Measurements from ENCODE around the gene SCAND1. TPM values are rescaled to one million over a fixed set of nuclear protein-coding genes. Genes with fewer than 3 reads are reported as not detected.

SCAND1 gene
- total and polyA plus RNA-seq, 9 of the 15 experiments (the other 6 are each of a cell fraction or from before 2014, with no cell fraction given): 0.08 to 94.0 (median 5.8) TPM

GRCh38 chr20:35954200-35954906 lies at the start of gene SCAND1 (continued):
- TF ChIP-seq CUX1 (CRISPR knock-in tag; IDR thresholded peaks at IDR 0.05) (no peak), ZBTB26 (CRISPR knock-in tag; IDR thresholded peaks at IDR 0.05) (0 out of 2 replicates have a peak, but pooled peaks have one; percentile 46), SRSF7 (optimal IDR thresholded peaks at IDR 0.05; ENCODE audit: low read depth, low read length) (no peak), SMAD4 (CRISPR knock-in tag; conservative IDR thresholded peaks at IDR 0.05) (peak; percentile 62; the same call in 1 of the 2 replicates), REST (IDR thresholded peaks at IDR 0.05; ENCODE audit: borderline replicate concordance) (peak; percentile 47; the same call in 1 of the 2 replicates), REST (CRISPR knock-in tag; IDR thresholded peaks at IDR 0.05; ENCODE audit: low read depth) (0 out of 2 replicates have a peak, but pooled peaks have one; percentile 43), HDAC6 (IDR thresholded peaks at IDR 0.05; ENCODE audit: low read depth, low read length) (no peak), SMARCA5 (IDR thresholded peaks at IDR 0.05) (peak; percentile 49; the same call in 1 of the 2 replicates), HDAC3 (IDR thresholded peaks at IDR 0.05; ENCODE audit: borderline replicate concordance, partially characterized antibody) (peak; percentile 58), ZNF766 (CRISPR knock-in tag; conservative IDR thresholded peaks at IDR 0.05) (0 out of 2 replicates have a peak, but pooled peaks have one; percentile 59), SIN3A (IDR thresholded peaks at IDR 0.05; ENCODE audit: borderline replicate concordance in 2 of 2, control insufficient read depth in 1 of 2, low read depth in 2 of 2, low read length in 2 of 2) (peak in 1 of 2 experiments; percentile 29; a peak in 1 of 4 replicates)

All from K562 (cell line).